B cell (primary cell): Measurements from ENCODE around the gene RPL13. TPM values are rescaled to one million over a fixed set of nuclear protein-coding genes. Genes with fewer than 3 reads are reported as not detected.

Experiments
- ATAC-seq: fragments of 200-7000 bp; cut with Tn5 transposase; one replicate; pipeline ENCODE4 v1.10.0; 2021; ENCODE audit warnings: low read depth, mild to moderate bottlenecking, moderate number of reproducible peaks, moderate library complexity
- CTCF ChIA-PET: fragments of 350-600 bp; sonication (Branson Sonifier 250); formaldehyde crosslinking; loops from one replicate; lab custom pipeline; 2021; ENCODE audit warnings: antibody characterized with exemption, inconsistent platforms; lab: Charles Lee
- POLR2A ChIA-PET: fragments of 350-600 bp; sonication (Branson Sonifier 250); formaldehyde crosslinking; loops from one replicate; lab custom pipeline; 2021; ENCODE audit warnings: antibody characterized with exemption; lab: Charles Lee
- DNase-seq: peaks from one replicate; pipeline ENCODE4 v3.0.0; 2013
- H2AFZ ChIP-seq: 2 replicates; pipeline ENCODE4 v1.6.1; 2012; ENCODE audit warnings: mild to moderate bottlenecking, low read depth, low read length; ENCODE audit not compliant: insufficient read depth, poor library complexity, severe bottlenecking
- H3K27ac ChIP-seq, 2 donors: 1 replicate in 1 of 2; 2 replicates in 1 of 2; pipeline ENCODE4 v1.5.1; 2012 to 2013; ENCODE audit warnings: low read length in 2 of 2, mild to moderate bottlenecking in 2 of 2, moderate library complexity in 1 of 2
- H3K27me3 ChIP-seq, 4 experiments: fragments of 200-600 bp in 1 of 4; sonication (generic) in 1 of 4; replicated peaks in 1 of 4; 1 replicate in 2 of 4; 2 replicates in 2 of 4; pipeline versions ENCODE4 v1.6.1 to v1.7.0; 2013 to 2016; ENCODE audit warnings: low read length in 3 of 4, mild to moderate bottlenecking in 2 of 4, mixed read lengths in 1 of 4, moderate library complexity in 1 of 4; ENCODE audit not compliant: insufficient read depth in 4 of 4, control insufficient read depth in 3 of 4; ENCODE audit errors: control extremely low read depth in 1 of 4
- H3K36me3 ChIP-seq, 2 experiments: replicated peaks in 1 of 2; 1 replicate in 1 of 2; 2 replicates in 1 of 2; pipeline versions ENCODE4 v1.6.1 to v1.7.1; 2013; ENCODE audit warnings: low read length in 1 of 2; ENCODE audit not compliant: insufficient read depth in 2 of 2, control insufficient read depth in 1 of 2; ENCODE audit errors: control extremely low read depth in 1 of 2, extremely low read depth in 1 of 2
- H3K4me1 ChIP-seq, 2 donors: fragments of 200-600 bp in 1 of 2; sonication (generic) in 1 of 2; 1 replicate in 1 of 2; 2 replicates in 1 of 2; pipeline versions ENCODE4 v1.5.1 to v1.6.1; 2013 to 2017; ENCODE audit warnings: low read length in 2 of 2; ENCODE audit not compliant: control insufficient read depth in 2 of 2, insufficient read depth in 2 of 2
- H3K4me2 ChIP-seq: replicated peaks from 2 replicates; pipeline ENCODE3; 2012; ENCODE audit warnings: mild to moderate bottlenecking, low read depth, low read length; ENCODE audit not compliant: poor library complexity, severe bottlenecking
- H3K4me3 ChIP-seq, 5 experiments: fragments of 200-600 bp in 1 of 5; sonication (generic) in 1 of 5; 1 replicate in 3 of 5; 2 replicates in 2 of 5; pipeline versions ENCODE4 v1.5.1 to v1.7.0; 2011 to 2016; ENCODE audit warnings: low read length in 4 of 5, mild to moderate bottlenecking in 4 of 5, low read depth in 2 of 5, control low read depth in 1 of 5, moderate library complexity in 1 of 5; ENCODE audit not compliant: insufficient read depth in 1 of 5; ENCODE audit errors: control extremely low read depth in 1 of 5, extremely low read depth in 1 of 5
- H3K79me2 ChIP-seq: fragments of 200-600 bp; sonication (generic); one replicate; pipeline ENCODE4 v1.6.0; 2016; ENCODE audit warnings: low read length; ENCODE audit not compliant: control insufficient read depth, insufficient read depth
- H3K9ac ChIP-seq: fragments of 200-600 bp; sonication (generic); 2 replicates; pipeline ENCODE4 v1.6.1; 2017; ENCODE audit warnings: mild to moderate bottlenecking, low read length, moderate library complexity
- H3K9me3 ChIP-seq, 3 donors: one replicate each; pipeline versions ENCODE4 v1.6.1 to v1.7.1; 2013; ENCODE audit warnings: low read length in 2 of 3; ENCODE audit not compliant: control insufficient read depth in 2 of 3, insufficient read depth in 1 of 3; ENCODE audit errors: control extremely low read depth in 1 of 3
- H4K20me1 ChIP-seq: 2 replicates; pipeline ENCODE4 v1.6.0; 2012; ENCODE audit warnings: mild to moderate bottlenecking, low read length; ENCODE audit not compliant: insufficient read depth, control insufficient read depth, poor library complexity, severe bottlenecking
- H3K27ac Mint-ChIP-seq: one replicate; pipeline ENCODE4 v1.8.0; 2021; ENCODE audit warnings: mixed read lengths
- H3K27me3 Mint-ChIP-seq: one replicate; pipeline ENCODE4 v1.8.0; 2021; ENCODE audit warnings: mixed read lengths
- H3K4me1 Mint-ChIP-seq: one replicate; pipeline ENCODE4 v1.8.0; 2021; ENCODE audit warnings: mixed read lengths
- H3K4me3 Mint-ChIP-seq: one replicate; pipeline ENCODE4 v1.8.0; 2021; ENCODE audit warnings: mixed read lengths
- H3K9me3 Mint-ChIP-seq: one replicate; pipeline ENCODE4 v1.8.0; 2022; ENCODE audit warnings: mixed read lengths; ENCODE audit not compliant: insufficient read depth
- EZH2 ChIP-seq: IDR thresholded peaks from 2 replicates; pipeline ENCODE4 v1.6.1; 2012; ENCODE audit warnings: borderline replicate concordance, low read depth, mild to moderate bottlenecking, moderate library complexity, low read length; ENCODE audit not compliant: insufficient read depth, poor library complexity, severe bottlenecking
- WGBS: methylation state at CpG from one replicate; pipeline ENCODE4 v1.1.5; 2013; ENCODE audit warnings: missing lambda C conversion rate; ENCODE audit not compliant: insufficient coverage; 5-methylcytosine and 5-hydroxymethylcytosine counted together
- intact Hi-C: fragments of 100-400 bp; cut with micrococcal nuclease; formaldehyde crosslinking; loops from one replicate; pipeline ENCODE4 v1.10.0; 2022
- polyA plus RNA-seq: library from polyadenylated mRNA; depleted of rRNA; stranded (reverse); fragments of >200 nt; gene quantifications from 2 replicates; pipeline ENCODE4 v1.2.3, GENCODE V29; 2012
- total RNA-seq, 2 donors: library from RNA; stranded (reverse); fragments of 120-200 nt in 1 of 2; gene quantifications; 1 replicate in 1 of 2; 2 replicates in 1 of 2; pipeline versions ENCODE4 v1.2.3 to v1.2.4, GENCODE V29; 2013 to 2022
- TF ChIP-seq, protein P1 (sequence below): fragments of 200-600 bp; IDR thresholded peaks from one replicate; pipeline ENCODE4 v1.8.0; 2022; ENCODE audit warnings: antibody characterized with exemption, mild to moderate bottlenecking

Gene RPL13
- total and polyA plus RNA-seq, 2 donors (not counting 1 experiment from before 2014, with no cell fraction given) = 3,184 to 11,676 TPM

DNA sequence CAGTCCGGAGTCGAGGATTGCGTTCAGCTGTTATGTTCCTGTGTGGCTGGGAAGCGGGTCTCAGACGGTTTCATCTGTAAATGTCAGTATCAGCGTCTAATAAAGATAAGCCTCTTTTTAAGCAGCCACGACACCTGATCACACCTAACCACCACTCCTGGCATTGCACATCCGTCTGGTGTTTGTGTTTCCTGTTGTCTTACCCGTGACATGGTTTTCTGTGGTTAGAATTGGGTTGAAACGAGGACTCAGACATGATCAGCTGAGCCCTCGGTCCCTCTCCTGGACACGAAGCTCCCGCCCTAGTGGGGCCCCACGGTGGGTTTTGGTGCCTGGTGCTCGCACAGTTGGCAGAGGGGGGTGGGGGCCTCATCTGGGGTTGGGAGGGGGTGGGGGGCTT is 33.4 kb downstream of the RPL13 start:
- no peaks in the 10 kb centered on the region for H3K27me3 ChIP-seq
- H3K9me3 ChIP-seq = no peaks in the 10 kb centered on the region
- no peaks in the 10 kb centered on the region for H3K79me2 ChIP-seq
- H4K20me1 ChIP-seq = no peaks in the 10 kb centered on the region
- Mint-ChIP-seq H3K27ac (no peak overlapping the region), H3K27me3 (no peaks in the 10 kb centered on the region), H3K9me3 (no peaks in the 10 kb centered on the region), H3K4me3 (no peak overlapping the region), H3K4me1 (no peaks in the 10 kb centered on the region)
- ChIA-PET POLR2A (no interaction called here), CTCF (interaction anchor here (0.5 kb wide), 1 partner anchor 34 kb away, joined by 3 read pairs; no protein-coding TSS in a partner anchor)
- WGBS = 65% methylated on average over 8 of the region's 15 CpGs
- H3K4me1 ChIP-seq = no peaks in the 10 kb centered on the region
- H2AFZ ChIP-seq = no peak overlapping the region
- H3K27ac ChIP-seq = no peak overlapping the region
- H3K9ac ChIP-seq = no peak overlapping the region
- ATAC-seq (no peak), DNase-seq (no peak)
- intact Hi-C loops = no loop called here
- TF ChIP-seq, protein P1, sequence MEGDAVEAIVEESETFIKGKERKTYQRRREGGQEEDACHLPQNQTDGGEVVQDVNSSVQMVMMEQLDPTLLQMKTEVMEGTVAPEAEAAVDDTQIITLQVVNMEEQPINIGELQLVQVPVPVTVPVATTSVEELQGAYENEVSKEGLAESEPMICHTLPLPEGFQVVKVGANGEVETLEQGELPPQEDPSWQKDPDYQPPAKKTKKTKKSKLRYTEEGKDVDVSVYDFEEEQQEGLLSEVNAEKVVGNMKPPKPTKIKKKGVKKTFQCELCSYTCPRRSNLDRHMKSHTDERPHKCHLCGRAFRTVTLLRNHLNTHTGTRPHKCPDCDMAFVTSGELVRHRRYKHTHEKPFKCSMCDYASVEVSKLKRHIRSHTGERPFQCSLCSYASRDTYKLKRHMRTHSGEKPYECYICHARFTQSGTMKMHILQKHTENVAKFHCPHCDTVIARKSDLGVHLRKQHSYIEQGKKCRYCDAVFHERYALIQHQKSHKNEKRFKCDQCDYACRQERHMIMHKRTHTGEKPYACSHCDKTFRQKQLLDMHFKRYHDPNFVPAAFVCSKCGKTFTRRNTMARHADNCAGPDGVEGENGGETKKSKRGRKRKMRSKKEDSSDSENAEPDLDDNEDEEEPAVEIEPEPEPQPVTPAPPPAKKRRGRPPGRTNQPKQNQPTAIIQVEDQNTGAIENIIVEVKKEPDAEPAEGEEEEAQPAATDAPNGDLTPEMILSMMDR = no peak
- TF ChIP-seq EZH2 = no peak
- no peak overlapping the region for H3K4me2 ChIP-seq
- H3K4me3 ChIP-seq = no peak overlapping the region
- no peaks in the 10 kb centered on the region for H3K36me3 ChIP-seq

- H3K4me2 ChIP-seq = no peak overlapping the region
- H3K9me3 ChIP-seq = no peaks in the 10 kb centered on the region
- 97% methylated on average over 47 of the region's 47 CpGs for WGBS
- Mint-ChIP-seq H3K4me1 (no peaks in the 10 kb centered on the region), H3K27me3 (no peaks in the 10 kb centered on the region), H3K27ac (no peak overlapping the region), H3K4me3 (no peak overlapping the region), H3K9me3 (no peaks in the 10 kb centered on the region)
- H3K27ac ChIP-seq = no peak overlapping the region
- H3K4me3 ChIP-seq = no peak overlapping the region
- intact Hi-C loops = no loop called here
- H3K27me3 ChIP-seq = no peaks in the 10 kb centered on the region
- H3K4me1 ChIP-seq = no peaks in the 10 kb centered on the region
- DNase-seq (no peak), ATAC-seq (no peak)
- no peaks in the 10 kb centered on the region for H3K36me3 ChIP-seq
- H4K20me1 ChIP-seq = no peaks in the 10 kb centered on the region
- no peak overlapping the region for H3K9ac ChIP-seq
- ChIA-PET POLR2A (no interaction called here), CTCF (interaction anchor here (0.5 kb wide), 1 partner anchor 141 kb away, joined by 3 read pairs; no protein-coding TSS in a partner anchor)
- no peak overlapping the region for H2AFZ ChIP-seq
- H3K79me2 ChIP-seq = no peaks in the 10 kb centered on the region
- TF ChIP-seq, protein P1 = no peak
These were observed 35.0 kb downstream of the RPL13 start for GRCh38 chr16:89595330-89596060.
